Panc1 (cell line): ENCODE data around the gene PTS. TPM values are rescaled to one million over a fixed set of nuclear protein-coding genes. Genes with fewer than 3 reads are reported as not detected.

ENCODE experiments used
- ATAC-seq: fragments of 200-7000 bp; cut with Tn5 transposase; 2 replicates; pipeline ENCODE4 v1.9.1; 2020; ENCODE audit warnings: mild to moderate bottlenecking, moderate library complexity
- BruUV-seq: library from RNA; stranded (reverse); fragments of 400-500 nt; replicated peaks from 2 replicates; lab custom pipeline; 2021; lab: Mats Ljungman, UMichigan
- CTCF ChIA-PET: fragments of 300-600 bp; sonication (Branson Sonifier 250); formaldehyde crosslinking; loops from one replicate; lab custom pipeline; 2022; ENCODE audit warnings: antibody characterized with exemption; lab: Charles Lee
- POLR2A ChIA-PET: fragments of 300-600 bp; sonication (Branson Sonifier 250); formaldehyde crosslinking; loops from one replicate; lab custom pipeline; 2022; ENCODE audit warnings: antibody characterized with exemption; lab: Charles Lee
- DNase-seq: peaks from one replicate; pipeline ENCODE4 v3.0.0-alpha.2; 2010; ENCODE audit warnings: low read depth, low spot score
- H3K27ac ChIP-seq: 2 replicates; pipeline ENCODE4 v1.5.1; 2011; ENCODE audit warnings: mild to moderate bottlenecking, low read length, inconsistent platforms
- H3K27me3 ChIP-seq: fragments of 200-500 bp; sonication (Bioruptor generic); 2 replicates; pipeline ENCODE4 v1.6.0; 2014; ENCODE audit warnings: low read length, inconsistent platforms; ENCODE audit not compliant: control insufficient read depth, insufficient read depth
- H3K36me3 ChIP-seq: fragments of 200-500 bp; sonication (Bioruptor generic); 2 replicates; pipeline ENCODE4 v1.5.1; 2014; ENCODE audit warnings: inconsistent platforms, mild to moderate bottlenecking, low read length, moderate library complexity; ENCODE audit not compliant: control insufficient read depth, insufficient read depth
- H3K4me1 ChIP-seq: 2 replicates; pipeline ENCODE4 v1.5.1; 2011; ENCODE audit warnings: inconsistent platforms, mild to moderate bottlenecking, low read length, moderate library complexity; ENCODE audit not compliant: control insufficient read depth, insufficient read depth
- H3K4me3 ChIP-seq, 2 experiments: 2 replicates each; pipeline ENCODE4 v1.5.1; 2011 to 2012; ENCODE audit warnings: low read depth in 2 of 2, low read length in 2 of 2, mild to moderate bottlenecking in 2 of 2, inconsistent platforms in 1 of 2, moderate library complexity in 1 of 2
- H3K9me3 ChIP-seq: fragments of 200-500 bp; sonication (Bioruptor generic); 2 replicates; pipeline ENCODE4 v1.5.1; 2014; ENCODE audit warnings: low read depth, mild to moderate bottlenecking, inconsistent platforms, low read length, moderate library complexity; ENCODE audit not compliant: control insufficient read depth, insufficient read depth
- POLR2AphosphoS5 ChIP-seq: IDR thresholded peaks from 2 replicates; pipeline ENCODE4 v1.6.1; 2012; ENCODE audit warnings: mild to moderate bottlenecking, low read depth, low read length, moderate library complexity
- SIN3A ChIP-seq: IDR thresholded peaks from 2 replicates; pipeline ENCODE4 v1.6.1; 2012; ENCODE audit warnings: low read depth, mild to moderate bottlenecking, low read length, moderate library complexity, borderline replicate concordance; ENCODE audit not compliant: insufficient read depth
- TCF7L2 ChIP-seq: IDR thresholded peaks from 2 replicates; pipeline ENCODE4 v1.6.1; 2011; ENCODE audit warnings: mild to moderate bottlenecking, low read depth, low read length, inconsistent platforms
- in situ Hi-C: cut with HindIII; loops from 2 replicates; pipeline ENCODE4 v1.10.0; 2016; ENCODE audit warnings: low sequenced_read_pairs, low pct_unique_long_range_greater_than_20kb
- intact Hi-C: fragments of 100-400 bp; cut with micrococcal nuclease; formaldehyde crosslinking; loops from one replicate; pipeline ENCODE4 v1.10.0; 2022; ENCODE audit not compliant: unreplicated experiment
- total RNA-seq: library from RNA; stranded (reverse); gene quantifications from one replicate; pipeline ENCODE4 v1.2.1, GENCODE V29; 2021; ENCODE audit not compliant: unreplicated experiment
- TF ChIP-seq, protein P1 (sequence below): fragments of 450-650 bp; IDR thresholded peaks from 2 replicates; pipeline ENCODE4 v1.5.1; 2017; ENCODE audit warnings: mild to moderate bottlenecking
- TF ChIP-seq, protein P2 (sequence below), 2 experiments: IDR thresholded peaks; 2 replicates each; pipeline ENCODE4 v1.6.1; 2011 to 2012; ENCODE audit warnings: low read depth in 2 of 2, control low read depth in 1 of 2, low read length in 1 of 2, mild to moderate bottlenecking in 1 of 2, moderate library complexity in 1 of 2; ENCODE audit not compliant: insufficient read depth in 1 of 2

The PTS gene
- total RNA-seq, 1 experiment from 2014 or later = 64.2 TPM

DNA sequence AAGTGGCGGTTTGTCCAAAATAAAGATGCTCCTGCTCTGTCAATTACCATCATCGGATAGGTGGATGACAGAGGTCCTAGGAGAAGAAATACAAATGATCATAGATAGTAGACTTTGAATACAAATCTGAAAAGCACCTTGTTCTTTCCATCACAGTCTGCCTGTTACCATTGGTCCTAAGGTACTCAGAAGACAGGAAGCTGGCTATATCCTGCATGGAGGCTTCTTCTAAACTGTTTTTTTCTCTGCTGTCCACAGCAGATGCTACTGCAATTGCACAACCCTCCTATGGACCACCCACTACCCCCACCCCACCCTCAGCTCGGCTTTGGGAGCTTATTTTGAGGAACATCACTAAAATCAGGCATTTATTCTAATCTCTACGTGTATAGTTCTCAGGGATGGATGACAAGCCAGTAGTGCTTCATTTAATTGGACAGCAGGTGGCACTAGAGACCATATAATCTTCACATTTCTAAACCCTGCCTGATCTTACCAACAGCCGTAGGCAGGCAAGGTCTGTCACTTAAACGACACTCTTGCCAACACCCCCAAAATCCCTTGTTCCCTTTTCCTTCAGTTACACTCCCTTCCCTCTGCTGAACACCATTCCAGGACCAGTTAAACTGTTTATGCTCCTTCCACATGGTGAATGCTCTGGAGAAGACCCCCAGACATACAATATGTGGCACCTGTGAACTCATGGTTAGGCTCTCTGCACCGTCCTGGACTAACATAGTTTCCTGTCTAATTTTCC, 6.6 kb upstream of the PTS start:
- ChIA-PET POLR2A (no interaction called here), CTCF (interaction anchor here (0.9 to 3.5 kb wide), 4 partner anchors 27 to 61 kb away, joined by 3 to 58 read pairs (median 5); no protein-coding TSS in a partner anchor)
- H3K27ac ChIP-seq = no peak overlapping the region
- no TSS peak for BruUV-seq
- TF ChIP-seq, protein P1, sequence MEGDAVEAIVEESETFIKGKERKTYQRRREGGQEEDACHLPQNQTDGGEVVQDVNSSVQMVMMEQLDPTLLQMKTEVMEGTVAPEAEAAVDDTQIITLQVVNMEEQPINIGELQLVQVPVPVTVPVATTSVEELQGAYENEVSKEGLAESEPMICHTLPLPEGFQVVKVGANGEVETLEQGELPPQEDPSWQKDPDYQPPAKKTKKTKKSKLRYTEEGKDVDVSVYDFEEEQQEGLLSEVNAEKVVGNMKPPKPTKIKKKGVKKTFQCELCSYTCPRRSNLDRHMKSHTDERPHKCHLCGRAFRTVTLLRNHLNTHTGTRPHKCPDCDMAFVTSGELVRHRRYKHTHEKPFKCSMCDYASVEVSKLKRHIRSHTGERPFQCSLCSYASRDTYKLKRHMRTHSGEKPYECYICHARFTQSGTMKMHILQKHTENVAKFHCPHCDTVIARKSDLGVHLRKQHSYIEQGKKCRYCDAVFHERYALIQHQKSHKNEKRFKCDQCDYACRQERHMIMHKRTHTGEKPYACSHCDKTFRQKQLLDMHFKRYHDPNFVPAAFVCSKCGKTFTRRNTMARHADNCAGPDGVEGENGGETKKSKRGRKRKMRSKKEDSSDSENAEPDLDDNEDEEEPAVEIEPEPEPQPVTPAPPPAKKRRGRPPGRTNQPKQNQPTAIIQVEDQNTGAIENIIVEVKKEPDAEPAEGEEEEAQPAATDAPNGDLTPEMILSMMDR = peak; percentile 88
- no peak for TF ChIP-seq TCF7L2
- no peaks in the 10 kb centered on the region for H3K36me3 ChIP-seq
- H3K4me1 ChIP-seq = 0 out of 2 replicates have a peak, but pooled peaks cover 4% of the 10 kb centered on the region
- ATAC-seq (peak; percentile 98), DNase-seq (peak; percentile 78)
- intact Hi-C loops (loop anchor here (1.0 to 10.0 kb wide), 2 partner anchors 61 to 1065 kb away; no protein-coding TSS in a partner anchor), in situ Hi-C loops (no loop called here)
- H3K4me3 ChIP-seq = no peak overlapping the region
- no peaks in the 10 kb centered on the region for H3K27me3 ChIP-seq
- no peaks in the 10 kb centered on the region for H3K9me3 ChIP-seq

DNA sequence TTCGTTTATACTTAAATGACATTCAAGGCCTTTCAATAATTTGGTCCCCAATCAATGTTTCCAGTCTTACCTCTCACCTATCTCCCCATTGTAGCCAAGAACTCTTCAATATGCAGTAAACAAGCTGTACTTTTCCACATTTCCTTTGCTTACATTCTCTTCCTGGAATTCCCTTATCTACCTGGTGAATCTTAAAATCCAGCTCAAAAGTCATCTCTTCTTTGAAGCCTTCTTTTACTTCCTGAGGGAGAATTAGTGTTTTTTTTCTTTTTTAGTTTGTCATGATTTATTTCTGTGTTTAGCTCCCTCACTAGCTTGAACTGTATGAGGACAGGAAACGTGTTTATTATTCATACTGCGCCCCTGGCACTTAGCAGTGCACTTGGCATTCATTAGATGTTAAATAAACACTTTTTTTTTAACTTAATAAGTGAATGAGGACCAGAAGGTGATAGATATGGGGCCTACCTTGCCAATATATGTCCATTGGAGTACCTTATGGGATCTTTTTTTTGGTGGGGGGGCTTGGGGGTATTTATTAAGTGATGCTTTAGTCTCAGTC, 4.9 kb upstream of the PTS start:
- Histone ChIP-seq H3K27ac (peak overlapping the region; percentile 30; the same call in 1 of the 2 replicates), H3K4me1 (0 out of 2 replicates have a peak, but pooled peaks cover 4% of the 10 kb centered on the region), H3K9me3 (no peaks in the 10 kb centered on the region), H3K27me3 (no peaks in the 10 kb centered on the region), H3K36me3 (no peaks in the 10 kb centered on the region), H3K4me3 (no peak overlapping the region)
- TF ChIP-seq SIN3A = no peak
- TF ChIP-seq POLR2AphosphoS5 = no peak
- TF ChIP-seq, protein P1 = no peak
- TF ChIP-seq, protein P2, sequence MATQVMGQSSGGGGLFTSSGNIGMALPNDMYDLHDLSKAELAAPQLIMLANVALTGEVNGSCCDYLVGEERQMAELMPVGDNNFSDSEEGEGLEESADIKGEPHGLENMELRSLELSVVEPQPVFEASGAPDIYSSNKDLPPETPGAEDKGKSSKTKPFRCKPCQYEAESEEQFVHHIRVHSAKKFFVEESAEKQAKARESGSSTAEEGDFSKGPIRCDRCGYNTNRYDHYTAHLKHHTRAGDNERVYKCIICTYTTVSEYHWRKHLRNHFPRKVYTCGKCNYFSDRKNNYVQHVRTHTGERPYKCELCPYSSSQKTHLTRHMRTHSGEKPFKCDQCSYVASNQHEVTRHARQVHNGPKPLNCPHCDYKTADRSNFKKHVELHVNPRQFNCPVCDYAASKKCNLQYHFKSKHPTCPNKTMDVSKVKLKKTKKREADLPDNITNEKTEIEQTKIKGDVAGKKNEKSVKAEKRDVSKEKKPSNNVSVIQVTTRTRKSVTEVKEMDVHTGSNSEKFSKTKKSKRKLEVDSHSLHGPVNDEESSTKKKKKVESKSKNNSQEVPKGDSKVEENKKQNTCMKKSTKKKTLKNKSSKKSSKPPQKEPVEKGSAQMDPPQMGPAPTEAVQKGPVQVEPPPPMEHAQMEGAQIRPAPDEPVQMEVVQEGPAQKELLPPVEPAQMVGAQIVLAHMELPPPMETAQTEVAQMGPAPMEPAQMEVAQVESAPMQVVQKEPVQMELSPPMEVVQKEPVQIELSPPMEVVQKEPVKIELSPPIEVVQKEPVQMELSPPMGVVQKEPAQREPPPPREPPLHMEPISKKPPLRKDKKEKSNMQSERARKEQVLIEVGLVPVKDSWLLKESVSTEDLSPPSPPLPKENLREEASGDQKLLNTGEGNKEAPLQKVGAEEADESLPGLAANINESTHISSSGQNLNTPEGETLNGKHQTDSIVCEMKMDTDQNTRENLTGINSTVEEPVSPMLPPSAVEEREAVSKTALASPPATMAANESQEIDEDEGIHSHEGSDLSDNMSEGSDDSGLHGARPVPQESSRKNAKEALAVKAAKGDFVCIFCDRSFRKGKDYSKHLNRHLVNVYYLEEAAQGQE (IDR thresholded peaks at IDR 0.05; ENCODE audit: insufficient read depth in 1 of 2, low read depth in 2 of 2, low read length in 1 of 2) = no peak
- TF ChIP-seq TCF7L2 = no peak
- BruUV-seq = no TSS peak
- ATAC-seq = no peak
- ChIA-PET POLR2A (no interaction called here), CTCF (interaction anchor here (0.6 to 3.5 kb wide), 2 partner anchors 59 to 448 kb away, joined by 3 to 58 read pairs; no protein-coding TSS in a partner anchor)
- intact Hi-C loops = loop anchor here (10.0 kb wide), 1 partner anchor 1063 kb away; no protein-coding TSS in a partner anchor
- no peak for DNase-seq
- in situ Hi-C loops = no loop called here
